Measurements from ENCODE around the gene CDK7.

- TF ChIP-seq POLR2A (IDR thresholded peaks at IDR 0.05): no peak
- no peak for TF ChIP-seq CTCF (IDR thresholded peaks at IDR 0.05)
- no peak for TF ChIP-seq EP300 (IDR thresholded peaks at IDR 0.05)
Measured at GRCh38 chr5:69268899-69269298, 34.2 kb downstream of the CDK7 start.
